ENCODE results near the gene ZNF346. TPM values are rescaled to one million over a fixed set of nuclear protein-coding genes. Genes with fewer than 3 reads are reported as not detected.

ZNF346 gene
- total RNA-seq, 5 donors from 2014 or later (not counting 1 experiment from before 2014, with no cell fraction given), result 22.8 to 25.7 (median 24.8) TPM

Other genes with a start within 250 kb of the ZNF346 start
- gene UNC5A, start 212.1 kb upstream of the ZNF346 start, total RNA-seq, result not detected
- gene HK3, start 123.3 kb upstream of the ZNF346 start, total RNA-seq, result under 1 TPM; 0.16 to 0.85 (median 0.44) TPM
- gene UIMC1, start 15.9 kb upstream of the ZNF346 start, total RNA-seq, result 10 to 100 TPM; 50.0 to 70.3 (median 56.7) TPM
- 1 to 10 TPM; 1.6 to 5.1 (median 3.2) TPM for gene FGFR4, start 64.2 kb downstream of the ZNF346 start, total RNA-seq
- gene NSD1, start 111.1 kb downstream of the ZNF346 start, total RNA-seq, result 100 to 1,000 TPM in 3 of 5 donors, 10 to 100 TPM in 2; 89.5 to 113 (median 103) TPM

All from T-cell (primary cell).